Peyer's patch (tissue), 4 donors: ENCODE measurements around the gene TRIM38. TPM values are rescaled to one million over a fixed set of nuclear protein-coding genes. Genes with fewer than 3 reads are reported as not detected.

Source experiments
- DNase-seq, 3 donors: peaks; one replicate each; pipeline ENCODE4 v3.0.0-alpha.2; 2017 to 2019
- H3K27ac ChIP-seq, 4 donors: fragments of 200-600 bp; sonication (generic); one replicate each; pipeline ENCODE4 v1.5.1; 2016 to 2019
- H3K27me3 ChIP-seq, 2 donors: fragments of 200-600 bp; sonication (generic); one replicate each; pipeline ENCODE4 v1.5.1; 2019
- H3K36me3 ChIP-seq, 3 donors: fragments of 200-600 bp; sonication (generic); one replicate each; pipeline ENCODE4 v1.5.1; 2016 to 2019
- H3K4me1 ChIP-seq, 4 donors: fragments of 200-600 bp; sonication (generic); one replicate each; pipeline ENCODE4 v1.5.1; 2016 to 2019
- H3K4me3 ChIP-seq, 4 donors: fragments of 200-600 bp; sonication (generic); 1 replicate in 3 of 4; 2 replicates in 1 of 4; pipeline ENCODE4 v1.5.1; 2016 to 2019; ENCODE audit warnings: mild to moderate bottlenecking in 1 of 4
- H3K9me3 ChIP-seq, 4 donors: fragments of 200-600 bp; sonication (generic); one replicate each; pipeline ENCODE4 v1.5.1; 2016 to 2019; ENCODE audit warnings: mild to moderate bottlenecking in 1 of 4
- POLR2A ChIP-seq, 2 donors: fragments of 450-650 bp; IDR thresholded peaks; one replicate each; pipeline ENCODE4 v1.5.1; 2017; ENCODE audit warnings: antibody characterized with exemption in 2 of 2, mild to moderate bottlenecking in 2 of 2, moderate library complexity in 2 of 2
- small RNA-seq, 2 donors: library from RNA; depleted of rRNA; stranded (forward); fragments of <200 nt; gene quantifications; one replicate each; pipeline ENCODE3, GENCODE V24; 2016
- total RNA-seq, 4 donors: library from RNA; depleted of rRNA; stranded (reverse); fragments of >200 nt; gene quantifications; one replicate each; pipeline ENCODE4 v1.1.0, GENCODE V29; 2016
- TF ChIP-seq, protein P1 (sequence below), 6 experiments: fragments of 450-650 bp in 4 of 6; fragments of 200-600 bp in 2 of 6; sonication (generic) in 1 of 6; IDR thresholded peaks; one replicate each; pipeline ENCODE4 v1.5.1; 2017 to 2019; ENCODE audit warnings: antibody characterized with exemption in 6 of 6, mild to moderate bottlenecking in 3 of 6, moderate library complexity in 1 of 6

TRIM38 gene
- total RNA-seq, 4 donors from 2014 or later: 15.3 to 24.8 (median 19.3) TPM

- H3K27ac ChIP-seq: peak overlapping the region; percentile 84 to 96 (median 89)
- TF ChIP-seq, protein P1, sequence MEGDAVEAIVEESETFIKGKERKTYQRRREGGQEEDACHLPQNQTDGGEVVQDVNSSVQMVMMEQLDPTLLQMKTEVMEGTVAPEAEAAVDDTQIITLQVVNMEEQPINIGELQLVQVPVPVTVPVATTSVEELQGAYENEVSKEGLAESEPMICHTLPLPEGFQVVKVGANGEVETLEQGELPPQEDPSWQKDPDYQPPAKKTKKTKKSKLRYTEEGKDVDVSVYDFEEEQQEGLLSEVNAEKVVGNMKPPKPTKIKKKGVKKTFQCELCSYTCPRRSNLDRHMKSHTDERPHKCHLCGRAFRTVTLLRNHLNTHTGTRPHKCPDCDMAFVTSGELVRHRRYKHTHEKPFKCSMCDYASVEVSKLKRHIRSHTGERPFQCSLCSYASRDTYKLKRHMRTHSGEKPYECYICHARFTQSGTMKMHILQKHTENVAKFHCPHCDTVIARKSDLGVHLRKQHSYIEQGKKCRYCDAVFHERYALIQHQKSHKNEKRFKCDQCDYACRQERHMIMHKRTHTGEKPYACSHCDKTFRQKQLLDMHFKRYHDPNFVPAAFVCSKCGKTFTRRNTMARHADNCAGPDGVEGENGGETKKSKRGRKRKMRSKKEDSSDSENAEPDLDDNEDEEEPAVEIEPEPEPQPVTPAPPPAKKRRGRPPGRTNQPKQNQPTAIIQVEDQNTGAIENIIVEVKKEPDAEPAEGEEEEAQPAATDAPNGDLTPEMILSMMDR (IDR thresholded peaks at IDR 0.05): no peak
- no peak for TF ChIP-seq POLR2A (IDR thresholded peaks at IDR 0.05)
- H3K9me3 ChIP-seq: no peaks in the 10 kb centered on the region
- H3K36me3 ChIP-seq: no peaks in the 10 kb centered on the region
- no peaks in the 10 kb centered on the region for H3K27me3 ChIP-seq
- peaks cover 0 to 8% (median 2%) of the 10 kb centered on the region in 4 donors for H3K4me1 ChIP-seq
- peak in 1 of 3 donors; percentile 58 for DNase-seq
- peak overlapping the region; percentile 45 to 66 (median 54) for H3K4me3 ChIP-seq
Observed at GRCh38 chr6:26033941-26034354, 71.3 kb downstream of the TRIM38 start.

GRCh38 chr6:26034905-26035304 lies 72.3 kb downstream of the TRIM38 start:
- no peak for DNase-seq
- Histone ChIP-seq H3K27ac (no peak overlapping the region), H3K36me3 (no peaks in the 10 kb centered on the region), H3K27me3 (no peaks in the 10 kb centered on the region), H3K4me3 (no peak overlapping the region), H3K4me1 (peaks cover 0 to 8% (median 2%) of the 10 kb centered on the region in 4 donors), H3K9me3 (no peaks in the 10 kb centered on the region)
- TF ChIP-seq POLR2A (IDR thresholded peaks at IDR 0.05): no peak
- TF ChIP-seq, protein P1 (IDR thresholded peaks at IDR 0.05): no peak

Small RNA genes within 50 kb of the gene (small RNA-seq; reads per million reads assigned to genes)
- 0 reads per million in 2 donors for gene HIST1H1PS2

Other genes starting within 250 kb of the TRIM38 start
- 10 to 100 TPM in 3 of 4 donors, 1 to 10 TPM in 1; 7.4 to 92.9 (median 70.2) TPM for gene SLC17A4, start 208.1 kb upstream of the TRIM38 start, total RNA-seq
- not detected for gene SLC17A1, start 130.8 kb upstream of the TRIM38 start, total RNA-seq
- gene SLC17A3, start 88.6 kb upstream of the TRIM38 start, total RNA-seq: not detected
- gene SLC17A2, start 32.1 kb upstream of the TRIM38 start, total RNA-seq: not detected
- 10 to 100 TPM in 2 of 4 donors, 1 to 10 TPM in 2; 8.1 to 13.2 (median 9.7) TPM for gene HFE, start 124.6 kb downstream of the TRIM38 start, total RNA-seq